Measurements from ENCODE around the gene TMEM184A. TPM values are rescaled to one million over a fixed set of nuclear protein-coding genes. Genes with fewer than 3 reads are reported as not detected.

TMEM184A gene
- polyA plus RNA-seq, 2 donors: 80.2 to 187 TPM

GRCh38 chr7:1569440-1569832 is 13.4 kb upstream of the TMEM184A start:
- 12 to 15% methylated on average over 27 of the region's 27 CpGs for WGBS, 2 donors
- peak overlapping the region; percentile 95 to 98 for H3K27ac ChIP-seq (ENCODE audit: low read depth in 2 of 2, low read length in 1 of 2)
- no peaks in the 10 kb centered on the region for H3K9me3 ChIP-seq (ENCODE audit: control insufficient read depth in 2 of 2, insufficient read depth in 1 of 2, low read depth in 1 of 2, low read length in 1 of 2)
- peaks cover 0 to 4% of the 10 kb centered on the region in 2 donors for H3K36me3 ChIP-seq (ENCODE audit: control insufficient read depth in 2 of 2, insufficient read depth in 2 of 2, low read length in 1 of 2)
- H3K4me1 ChIP-seq (ENCODE audit: control insufficient read depth in 2 of 2, insufficient read depth in 2 of 2, low read length in 1 of 2): peaks cover 0 to 18% of the 10 kb centered on the region in 2 donors
- H3K27me3 ChIP-seq (ENCODE audit: control insufficient read depth in 1 of 2, insufficient read depth in 2 of 2, low read length in 2 of 2): no peaks in the 10 kb centered on the region
- peak overlapping the region; percentile 60 to 89 for H3K4me3 ChIP-seq (ENCODE audit: low read depth in 1 of 2, low read length in 2 of 2)

DNA sequence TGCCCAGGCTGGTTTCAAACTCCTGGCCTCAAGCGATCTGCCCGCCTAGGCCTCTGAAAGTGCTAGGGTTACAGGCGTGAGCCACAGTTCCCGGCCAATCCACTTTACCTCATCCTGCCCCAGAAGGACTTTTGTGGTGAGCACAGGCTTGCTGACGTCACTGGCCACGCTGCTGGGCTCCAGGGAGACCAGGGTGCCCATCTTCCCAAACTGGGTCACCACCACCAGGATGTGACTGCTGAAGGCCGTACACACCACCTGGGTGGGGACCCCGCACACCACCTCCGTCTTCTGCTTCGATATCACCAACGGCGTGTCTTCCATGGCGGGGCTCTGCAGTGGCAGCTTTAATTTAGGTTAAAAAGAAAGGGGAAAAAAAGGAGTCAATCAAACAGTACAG is 13.0 kb upstream of the TMEM184A start:
- Histone ChIP-seq H3K27me3 (ENCODE audit: control insufficient read depth in 1 of 2, insufficient read depth in 2 of 2, low read length in 2 of 2) (no peaks in the 10 kb centered on the region), H3K9me3 (ENCODE audit: control insufficient read depth in 2 of 2, insufficient read depth in 1 of 2, low read depth in 1 of 2, low read length in 1 of 2) (no peaks in the 10 kb centered on the region), H3K4me3 (ENCODE audit: low read depth in 1 of 2, low read length in 2 of 2) (peak overlapping the region; percentile 60 to 89), H3K27ac (ENCODE audit: low read depth in 2 of 2, low read length in 1 of 2) (peak overlapping the region; percentile 95 to 98), H3K36me3 (ENCODE audit: control insufficient read depth in 2 of 2, insufficient read depth in 2 of 2, low read length in 1 of 2) (peaks cover 0 to 4% of the 10 kb centered on the region in 2 donors), H3K4me1 (ENCODE audit: control insufficient read depth in 2 of 2, insufficient read depth in 2 of 2, low read length in 1 of 2) (peaks cover 0 to 19% of the 10 kb centered on the region in 2 donors)
- WGBS, 2 donors: 48 to 51% methylated on average over 13 of the region's 13 CpGs

DNA sequence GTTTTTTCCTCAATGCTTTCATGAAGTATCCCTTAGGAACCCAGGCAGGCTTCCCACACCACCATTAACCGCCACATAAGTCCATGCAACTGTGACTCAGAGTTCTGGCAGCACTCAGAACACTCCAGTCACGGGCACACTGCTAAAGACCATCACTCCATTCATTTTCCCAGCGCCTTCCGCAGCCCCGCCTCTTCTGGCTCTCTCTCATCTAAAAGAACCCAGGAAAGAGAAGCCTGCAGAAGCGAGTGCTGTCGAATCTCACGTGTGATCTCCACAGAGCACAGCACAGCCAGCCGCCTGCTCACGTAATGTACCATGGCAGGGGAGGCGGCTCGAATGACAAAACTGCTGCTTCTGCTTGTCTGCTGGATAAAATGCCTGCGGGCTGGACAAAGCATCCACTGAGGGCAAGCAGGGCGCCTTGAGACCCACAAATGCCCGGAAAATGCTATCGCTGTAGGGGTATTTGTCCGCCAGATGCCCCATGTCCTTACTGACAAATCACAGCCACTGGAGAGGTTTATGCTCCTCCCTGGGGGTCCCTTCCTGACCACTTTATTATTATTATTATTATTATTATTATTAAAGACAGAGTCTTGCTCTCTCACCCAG is 12.0 kb upstream of the TMEM184A start:
- no peak overlapping the region for H3K4me3 ChIP-seq (ENCODE audit: low read depth in 1 of 2, low read length in 2 of 2)
- no peaks in the 10 kb centered on the region for H3K9me3 ChIP-seq (ENCODE audit: control insufficient read depth in 2 of 2, insufficient read depth in 1 of 2, low read depth in 1 of 2, low read length in 1 of 2)
- H3K4me1 ChIP-seq (ENCODE audit: control insufficient read depth in 2 of 2, insufficient read depth in 2 of 2, low read length in 1 of 2): peaks cover 0 to 22% of the 10 kb centered on the region in 2 donors
- peak overlapping the region; percentile 95 to 98 for H3K27ac ChIP-seq (ENCODE audit: low read depth in 2 of 2, low read length in 1 of 2)
- 50 to 55% methylated on average over 17 of the region's 17 CpGs for WGBS, 2 donors
- no peaks in the 10 kb centered on the region for H3K27me3 ChIP-seq (ENCODE audit: control insufficient read depth in 1 of 2, insufficient read depth in 2 of 2, low read length in 2 of 2)
- peaks cover 0 to 4% of the 10 kb centered on the region in 2 donors for H3K36me3 ChIP-seq (ENCODE audit: control insufficient read depth in 2 of 2, insufficient read depth in 2 of 2, low read length in 1 of 2)

GRCh38 chr7:1567049-1567771 is 11.2 kb upstream of the TMEM184A start:
- H3K27me3 ChIP-seq (ENCODE audit: control insufficient read depth in 1 of 2, insufficient read depth in 2 of 2, low read length in 2 of 2): no peaks in the 10 kb centered on the region
- no peaks in the 10 kb centered on the region for H3K9me3 ChIP-seq (ENCODE audit: control insufficient read depth in 2 of 2, insufficient read depth in 1 of 2, low read depth in 1 of 2, low read length in 1 of 2)
- peaks cover 0 to 22% of the 10 kb centered on the region in 2 donors for H3K4me1 ChIP-seq (ENCODE audit: control insufficient read depth in 2 of 2, insufficient read depth in 2 of 2, low read length in 1 of 2)
- H3K27ac ChIP-seq (ENCODE audit: low read depth in 2 of 2, low read length in 1 of 2): peak overlapping the region; percentile 95 to 98
- peak overlapping the region in 1 of 2 donors; percentile 14 for H3K4me3 ChIP-seq (ENCODE audit: low read depth in 1 of 2, low read length in 2 of 2)
- 54 to 60% methylated on average over 26 of the region's 26 CpGs for WGBS, 2 donors
- peaks cover 0 to 4% of the 10 kb centered on the region in 2 donors for H3K36me3 ChIP-seq (ENCODE audit: control insufficient read depth in 2 of 2, insufficient read depth in 2 of 2, low read length in 1 of 2)

DNA sequence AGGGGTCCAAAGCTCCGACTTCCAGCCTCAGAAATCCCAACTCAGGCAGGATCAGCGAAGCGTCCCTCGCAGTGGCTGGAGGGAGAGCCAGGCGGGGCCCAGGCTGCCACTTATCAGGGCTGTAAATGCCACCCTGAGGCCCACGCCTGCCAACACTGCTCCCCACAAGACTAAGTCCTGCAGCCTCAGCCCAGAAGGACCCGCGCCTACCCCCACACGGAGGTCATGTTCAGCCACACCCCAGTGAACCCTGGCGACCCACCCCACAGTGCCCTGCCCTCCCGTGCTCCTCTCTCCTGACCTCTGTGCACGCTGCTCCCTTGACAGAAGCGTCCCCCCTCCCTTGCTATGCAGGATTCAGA is 10.7 kb upstream of the TMEM184A start:
- peaks cover 0 to 22% of the 10 kb centered on the region in 2 donors for H3K4me1 ChIP-seq (ENCODE audit: control insufficient read depth in 2 of 2, insufficient read depth in 2 of 2, low read length in 1 of 2)
- 55 to 62% methylated on average over 13 of the region's 13 CpGs for WGBS, 2 donors
- peaks cover 0 to 4% of the 10 kb centered on the region in 2 donors for H3K36me3 ChIP-seq (ENCODE audit: control insufficient read depth in 2 of 2, insufficient read depth in 2 of 2, low read length in 1 of 2)
- H3K9me3 ChIP-seq (ENCODE audit: control insufficient read depth in 2 of 2, insufficient read depth in 1 of 2, low read depth in 1 of 2, low read length in 1 of 2): no peaks in the 10 kb centered on the region
- peak overlapping the region; percentile 95 to 98 for H3K27ac ChIP-seq (ENCODE audit: low read depth in 2 of 2, low read length in 1 of 2)
- no peaks in the 10 kb centered on the region for H3K27me3 ChIP-seq (ENCODE audit: control insufficient read depth in 1 of 2, insufficient read depth in 2 of 2, low read length in 2 of 2)
- H3K4me3 ChIP-seq (ENCODE audit: low read depth in 1 of 2, low read length in 2 of 2): peak overlapping the region in 1 of 2 donors; percentile 14

DNA sequence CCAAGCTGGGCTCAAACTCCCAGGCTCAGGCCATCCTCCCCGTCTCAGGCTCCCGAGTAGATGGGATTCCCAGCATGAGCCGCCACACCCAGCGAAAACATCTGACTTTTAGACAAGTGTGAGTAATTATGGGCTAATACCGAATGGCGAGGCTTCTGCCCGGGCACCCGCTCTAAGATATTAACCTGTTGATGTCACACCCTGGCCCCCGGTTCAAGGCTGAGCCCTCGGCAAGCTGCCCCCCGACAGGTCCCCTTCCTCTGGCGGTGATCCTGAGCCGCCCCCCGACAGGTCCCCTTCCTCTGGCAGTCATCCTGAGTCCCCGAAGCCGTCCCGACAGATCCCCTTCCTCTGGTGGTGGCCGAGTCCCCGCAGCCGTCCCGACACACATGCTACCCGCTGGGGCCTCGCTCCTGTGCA is 8.6 kb upstream of the TMEM184A start:
- H3K27me3 ChIP-seq (ENCODE audit: control insufficient read depth in 1 of 2, insufficient read depth in 2 of 2, low read length in 2 of 2): no peaks in the 10 kb centered on the region
- H3K9me3 ChIP-seq (ENCODE audit: control insufficient read depth in 2 of 2, insufficient read depth in 1 of 2, low read depth in 1 of 2, low read length in 1 of 2): no peaks in the 10 kb centered on the region
- peaks cover 4 to 28% of the 10 kb centered on the region in 2 donors for H3K4me1 ChIP-seq (ENCODE audit: control insufficient read depth in 2 of 2, insufficient read depth in 2 of 2, low read length in 1 of 2)
- H3K27ac ChIP-seq (ENCODE audit: low read depth in 2 of 2, low read length in 1 of 2): peak overlapping the region; percentile 66 to 91
- H3K36me3 ChIP-seq (ENCODE audit: control insufficient read depth in 2 of 2, insufficient read depth in 2 of 2, low read length in 1 of 2): peaks cover 0 to 4% of the 10 kb centered on the region in 2 donors
- 50 to 62% methylated on average over 21 to 23 of the region's 23 CpGs for WGBS, 2 donors
- peak overlapping the region in 1 of 2 donors; percentile 9 for H3K4me3 ChIP-seq (ENCODE audit: low read depth in 1 of 2, low read length in 2 of 2)

- peak overlapping the region in 1 of 2 donors; percentile 9 for H3K4me3 ChIP-seq (ENCODE audit: low read depth in 1 of 2, low read length in 2 of 2)
- no peaks in the 10 kb centered on the region for H3K27me3 ChIP-seq (ENCODE audit: control insufficient read depth in 1 of 2, insufficient read depth in 2 of 2, low read length in 2 of 2)
- no peaks in the 10 kb centered on the region for H3K9me3 ChIP-seq (ENCODE audit: control insufficient read depth in 2 of 2, insufficient read depth in 1 of 2, low read depth in 1 of 2, low read length in 1 of 2)
- H3K36me3 ChIP-seq (ENCODE audit: control insufficient read depth in 2 of 2, insufficient read depth in 2 of 2, low read length in 1 of 2): peaks cover 0 to 4% of the 10 kb centered on the region in 2 donors
- peaks cover 4 to 26% of the 10 kb centered on the region in 2 donors for H3K4me1 ChIP-seq (ENCODE audit: control insufficient read depth in 2 of 2, insufficient read depth in 2 of 2, low read length in 1 of 2)
- peak overlapping the region; percentile 41 to 91 for H3K27ac ChIP-seq (ENCODE audit: low read depth in 2 of 2, low read length in 1 of 2)
- WGBS, 2 donors: 82 to 88% methylated on average over 15 of the region's 15 CpGs
These were observed 8.1 kb upstream of the TMEM184A start for GRCh38 chr7:1563981-1564602.

DNA sequence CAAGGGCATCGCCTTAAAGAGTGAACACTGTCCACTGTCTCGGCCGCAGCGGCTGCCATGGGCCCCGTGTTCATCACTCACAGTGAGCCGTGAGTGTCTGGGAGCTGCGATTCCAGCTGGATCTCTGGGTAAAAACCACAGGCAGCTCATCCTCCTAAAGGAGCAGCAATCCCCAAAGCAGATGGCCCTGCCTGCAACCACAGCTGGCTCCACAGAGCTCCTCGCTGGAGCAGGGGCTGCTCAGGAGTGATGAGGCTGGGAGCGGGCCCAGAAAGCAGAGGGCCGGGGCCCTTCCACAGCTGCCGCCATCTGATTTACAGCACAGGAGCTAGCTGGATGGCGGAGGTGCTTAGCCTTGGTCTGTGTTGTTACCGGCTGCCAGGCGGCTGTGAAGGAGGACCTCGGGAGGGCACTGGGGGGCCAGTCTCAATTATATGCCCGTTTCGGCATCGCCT is 6.6 kb upstream of the TMEM184A start:
- Histone ChIP-seq H3K4me3 (ENCODE audit: low read depth in 1 of 2, low read length in 2 of 2) (no peak overlapping the region), H3K27ac (ENCODE audit: low read depth in 2 of 2, low read length in 1 of 2) (no peak overlapping the region), H3K36me3 (ENCODE audit: control insufficient read depth in 2 of 2, insufficient read depth in 2 of 2, low read length in 1 of 2) (peaks cover 0 to 4% of the 10 kb centered on the region in 2 donors), H3K9me3 (ENCODE audit: control insufficient read depth in 2 of 2, insufficient read depth in 1 of 2, low read depth in 1 of 2, low read length in 1 of 2) (no peaks in the 10 kb centered on the region), H3K27me3 (ENCODE audit: control insufficient read depth in 1 of 2, insufficient read depth in 2 of 2, low read length in 2 of 2) (no peaks in the 10 kb centered on the region), H3K4me1 (ENCODE audit: control insufficient read depth in 2 of 2, insufficient read depth in 2 of 2, low read length in 1 of 2) (peaks cover 4 to 32% of the 10 kb centered on the region in 2 donors)
- WGBS, 2 donors: 78 to 80% methylated on average over 18 of the region's 18 CpGs

- Histone ChIP-seq H3K4me1 (ENCODE audit: control insufficient read depth in 2 of 2, insufficient read depth in 2 of 2, low read length in 1 of 2) (peaks cover 4 to 33% of the 10 kb centered on the region in 2 donors), H3K27me3 (ENCODE audit: control insufficient read depth in 1 of 2, insufficient read depth in 2 of 2, low read length in 2 of 2) (no peaks in the 10 kb centered on the region), H3K4me3 (ENCODE audit: low read depth in 1 of 2, low read length in 2 of 2) (no peak overlapping the region), H3K36me3 (ENCODE audit: control insufficient read depth in 2 of 2, insufficient read depth in 2 of 2, low read length in 1 of 2) (peaks cover 0 to 4% of the 10 kb centered on the region in 2 donors), H3K9me3 (ENCODE audit: control insufficient read depth in 2 of 2, insufficient read depth in 1 of 2, low read depth in 1 of 2, low read length in 1 of 2) (no peaks in the 10 kb centered on the region), H3K27ac (ENCODE audit: low read depth in 2 of 2, low read length in 1 of 2) (no peak overlapping the region)
- 73 to 77% methylated on average over 16 of the region's 16 CpGs for WGBS, 2 donors
These were observed 6.1 kb upstream of the TMEM184A start for GRCh38 chr7:1562116-1562515.

Measured in esophagus (tissue), 2 donors.